HFF-Myc (cell line): Measurements from ENCODE around the gene FZR1.
A peak's percentile ranks its signal among the peaks of the same experiment; 100 is the strongest.
"Not testable (repeated sequence)": the region's sequence is repeated elsewhere in the genome, so short reads cannot be mapped to it uniquely, and the experiment has no call there.

ENCODE experiments used
- DNase-seq: peaks from one replicate; pipeline ENCODE4 v3.0.0-alpha.2; 2011; ENCODE audit warnings: low read depth; ENCODE audit errors: extremely low read depth
- H3K4me3 ChIP-seq: replicated peaks from 2 replicates; pipeline ENCODE4 v1.5.1; 2011; ENCODE audit warnings: low read depth, mild to moderate bottlenecking, control low read depth, low read length
- TF ChIP-seq, protein P1 (sequence below): IDR thresholded peaks from 2 replicates; pipeline ENCODE4 v1.5.1; 2012; ENCODE audit warnings: mild to moderate bottlenecking, low read depth, low read length, control low read depth; ENCODE audit errors: missing control alignments

The FZR1 gene

DNA sequence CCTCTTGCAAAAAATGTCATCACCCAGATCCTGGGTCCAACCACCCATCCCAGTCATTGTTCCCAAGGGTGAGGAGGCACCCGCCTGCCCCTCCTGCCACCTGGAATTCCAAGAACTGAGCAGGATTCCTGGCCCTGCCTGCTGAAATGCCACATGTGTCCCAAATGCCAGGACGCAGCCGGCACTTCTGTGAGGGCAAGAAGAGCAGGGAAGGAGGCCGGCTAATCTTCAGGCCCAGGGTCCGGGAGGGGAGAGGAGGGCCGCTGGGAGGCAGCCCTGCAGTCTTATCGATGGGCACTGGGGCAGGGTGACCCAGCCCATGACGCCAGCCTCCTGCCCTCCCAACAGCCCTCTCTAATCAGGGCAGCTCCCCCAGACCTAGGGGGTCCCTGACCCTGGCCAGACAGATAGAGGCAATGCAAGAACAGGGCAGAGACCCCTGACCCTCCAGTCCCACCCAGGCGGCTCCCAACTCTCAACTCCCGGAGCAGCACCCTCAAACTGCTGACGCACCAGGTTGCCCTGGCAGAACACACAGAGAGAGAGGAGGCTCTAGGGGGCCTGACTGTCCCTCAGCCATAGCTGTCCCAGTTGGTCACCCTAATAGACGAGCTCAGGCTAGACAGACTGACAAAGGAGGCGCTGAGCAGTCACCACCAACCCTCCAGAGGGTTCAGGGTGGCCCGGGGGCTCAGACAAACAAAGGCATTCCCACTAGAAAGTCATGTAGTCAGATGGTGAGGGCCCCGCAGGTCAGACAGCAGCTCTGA, 49.7 kb downstream of the FZR1 start:
- TF ChIP-seq, protein P1, sequence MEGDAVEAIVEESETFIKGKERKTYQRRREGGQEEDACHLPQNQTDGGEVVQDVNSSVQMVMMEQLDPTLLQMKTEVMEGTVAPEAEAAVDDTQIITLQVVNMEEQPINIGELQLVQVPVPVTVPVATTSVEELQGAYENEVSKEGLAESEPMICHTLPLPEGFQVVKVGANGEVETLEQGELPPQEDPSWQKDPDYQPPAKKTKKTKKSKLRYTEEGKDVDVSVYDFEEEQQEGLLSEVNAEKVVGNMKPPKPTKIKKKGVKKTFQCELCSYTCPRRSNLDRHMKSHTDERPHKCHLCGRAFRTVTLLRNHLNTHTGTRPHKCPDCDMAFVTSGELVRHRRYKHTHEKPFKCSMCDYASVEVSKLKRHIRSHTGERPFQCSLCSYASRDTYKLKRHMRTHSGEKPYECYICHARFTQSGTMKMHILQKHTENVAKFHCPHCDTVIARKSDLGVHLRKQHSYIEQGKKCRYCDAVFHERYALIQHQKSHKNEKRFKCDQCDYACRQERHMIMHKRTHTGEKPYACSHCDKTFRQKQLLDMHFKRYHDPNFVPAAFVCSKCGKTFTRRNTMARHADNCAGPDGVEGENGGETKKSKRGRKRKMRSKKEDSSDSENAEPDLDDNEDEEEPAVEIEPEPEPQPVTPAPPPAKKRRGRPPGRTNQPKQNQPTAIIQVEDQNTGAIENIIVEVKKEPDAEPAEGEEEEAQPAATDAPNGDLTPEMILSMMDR: no peak
- peak overlapping the region; percentile 75 for H3K4me3 ChIP-seq
- no peak for DNase-seq

DNA sequence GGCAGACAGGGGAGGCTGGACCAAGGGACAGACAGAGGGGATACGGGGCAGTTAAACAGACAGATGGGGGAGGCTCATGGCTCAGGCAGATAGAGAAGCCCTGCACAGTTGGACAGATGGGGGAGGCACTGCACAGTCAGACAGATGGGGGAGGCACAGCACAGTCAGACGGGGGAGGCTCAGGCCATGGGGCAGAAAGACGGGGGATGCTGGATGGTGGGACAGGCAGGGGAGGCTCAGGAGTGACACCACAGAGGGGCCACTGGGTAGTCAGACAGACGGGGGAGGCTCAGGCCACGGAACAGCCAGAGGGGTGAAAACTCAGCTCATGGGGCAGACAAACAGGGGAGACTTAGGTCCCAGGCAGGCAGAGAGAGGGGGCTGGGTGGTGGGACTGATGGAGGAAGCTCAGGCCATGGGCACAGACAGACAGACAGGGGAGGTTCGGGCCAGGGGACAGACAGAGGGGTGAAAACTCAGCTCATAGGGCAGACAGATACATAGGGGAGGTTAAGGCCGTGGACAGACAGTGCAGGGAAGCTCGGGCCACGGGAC, 50.4 kb downstream of the FZR1 start:
- no peak for DNase-seq
- TF ChIP-seq, protein P1: no peak
- peak overlapping the region; percentile 75 for H3K4me3 ChIP-seq

- no peak for DNase-seq
- TF ChIP-seq, protein P1: no peak
Observed at GRCh38 chr19:3556978-3557460, 50.9 kb downstream of the FZR1 start.

DNA sequence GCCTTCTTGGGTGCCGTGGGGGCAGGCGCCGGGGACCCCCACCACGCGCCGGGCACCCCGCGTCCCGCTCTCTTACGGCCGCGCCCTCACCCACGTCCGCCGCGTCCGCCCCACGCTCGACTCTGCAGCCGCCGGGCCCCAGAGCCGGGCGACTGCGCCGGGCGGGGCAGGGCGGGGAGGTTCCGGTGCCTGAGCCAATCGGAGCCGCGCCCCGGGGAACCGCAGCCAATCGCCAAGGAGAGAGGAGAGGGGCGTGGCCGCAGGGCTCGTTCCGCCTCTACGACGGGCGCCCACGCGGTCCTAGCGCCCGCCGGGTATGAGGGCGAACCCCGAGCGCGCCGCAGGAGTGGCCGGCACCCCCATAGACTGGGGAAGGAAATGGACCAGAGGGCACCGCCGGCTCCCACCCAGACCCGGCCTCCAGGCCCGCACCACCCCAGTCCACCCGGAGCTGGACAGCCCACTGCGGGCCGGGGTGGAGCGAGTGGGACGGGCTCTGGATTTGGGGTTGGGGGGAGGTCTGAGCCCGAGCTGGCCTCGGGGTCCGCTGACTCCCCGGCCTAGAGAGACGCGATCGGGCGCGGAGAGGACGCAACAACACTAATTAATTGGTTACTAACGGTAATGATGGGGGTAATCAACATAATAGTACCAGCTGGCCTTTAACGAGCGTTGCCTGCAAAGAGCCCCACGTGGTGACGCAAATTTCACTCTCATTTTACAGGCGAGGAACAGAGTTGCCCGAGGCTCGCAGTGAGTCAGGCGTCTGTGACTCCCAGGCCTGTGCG, 51.5 kb downstream of the FZR1 start, which contains the start of gene MFSD12:
Gene MFSD12, minus strand, starts transcription at position 126 of the 788 bp plus-strand sequence. CDS start 183 bp downstream, outside the sequence.
- H3K4me3 ChIP-seq: peak within 1 kb of the TSS; percentile 75
- TF ChIP-seq, protein P1: no peak
- peak; percentile 75 for DNase-seq

More at GRCh38 chr19:3556978-3557460, 50.9 kb downstream of the FZR1 start:
- peak overlapping the region; percentile 75 for H3K4me3 ChIP-seq

DNA sequence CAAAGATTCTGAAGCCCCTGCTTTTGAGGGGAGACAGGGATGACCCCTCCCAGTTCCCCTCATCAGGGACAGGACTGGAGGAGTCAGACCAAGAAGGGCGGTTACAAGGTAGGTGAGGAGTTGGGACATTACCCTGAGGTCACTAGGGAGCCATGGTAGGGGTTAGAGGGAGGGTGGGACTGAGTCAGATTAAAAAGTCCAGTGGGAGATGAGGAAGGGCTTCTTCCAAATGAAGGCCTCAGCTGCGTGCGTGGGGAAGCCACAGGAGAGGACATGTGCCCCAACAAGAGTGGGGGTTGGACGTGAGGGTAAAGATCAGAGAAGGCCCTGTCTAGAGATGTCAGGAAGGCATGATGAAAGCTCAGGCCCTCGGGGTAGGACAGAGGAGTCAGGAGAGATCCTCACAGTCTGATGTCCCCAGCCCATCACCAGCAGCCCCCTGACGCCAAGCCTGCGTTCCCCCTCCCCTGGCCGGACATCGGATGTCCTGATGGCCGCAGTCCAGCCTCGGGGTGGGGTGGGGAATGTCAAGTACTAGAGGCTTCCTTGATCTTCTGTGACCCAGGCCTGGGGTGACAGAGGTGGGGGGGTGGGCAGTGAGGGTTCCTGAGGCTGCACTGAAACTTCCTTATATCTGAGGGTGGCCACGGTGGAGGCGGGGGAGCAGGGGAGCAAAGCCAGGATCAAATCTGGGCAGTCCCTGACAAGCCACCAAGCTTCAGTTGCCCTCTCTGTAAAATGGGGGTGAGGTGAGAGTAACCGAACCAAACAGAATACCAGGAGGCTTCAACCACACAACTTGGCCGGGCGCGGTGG, 57.8 kb downstream of the FZR1 start:
- TF ChIP-seq, protein P1: no peak
- no peak for DNase-seq
- H3K4me3 ChIP-seq: no peak overlapping the region

- H3K4me3 ChIP-seq: no peak overlapping the region
- no peak for DNase-seq
- TF ChIP-seq, protein P1: no peak
Observed at GRCh38 chr19:3565139-3565538, 59.0 kb downstream of the FZR1 start.

- not testable (repeated sequence) for DNase-seq, H3K4me3 ChIP-seq
Observed at GRCh38 chr19:3570042-3570441, 63.9 kb downstream of the FZR1 start.
